EL (cell line): ENCODE measurements around the gene MAP7D3.
"Not testable (repeated sequence)": the region's sequence is repeated elsewhere in the genome, so short reads cannot be mapped to it uniquely, and the experiment has no call there.

Experiments used
- DNase-seq: peaks from one replicate; pipeline ENCODE4 v3.0.0-alpha.2; 2016

MAP7D3 gene

DNA sequence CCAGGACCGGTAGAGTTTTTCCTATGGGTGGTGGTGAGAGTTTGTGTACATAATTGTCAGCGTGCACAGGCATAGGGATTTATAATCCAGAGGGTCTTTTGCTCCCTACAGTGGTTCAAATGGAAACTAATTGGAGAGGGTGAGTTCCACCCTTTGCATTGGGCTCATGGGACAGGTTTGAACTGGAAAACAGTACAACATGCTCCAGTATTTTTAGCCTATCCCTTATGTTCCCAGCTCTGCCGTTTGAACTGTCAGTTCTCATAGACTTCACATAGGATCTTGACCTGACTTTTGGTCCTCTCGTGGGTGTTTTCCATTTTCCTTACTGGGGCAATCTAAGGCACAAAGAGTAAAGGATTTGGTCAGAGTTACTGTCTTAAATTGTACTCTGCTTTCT is 72.1 kb downstream of the MAP7D3 start:
- no peak for DNase-seq

DNA sequence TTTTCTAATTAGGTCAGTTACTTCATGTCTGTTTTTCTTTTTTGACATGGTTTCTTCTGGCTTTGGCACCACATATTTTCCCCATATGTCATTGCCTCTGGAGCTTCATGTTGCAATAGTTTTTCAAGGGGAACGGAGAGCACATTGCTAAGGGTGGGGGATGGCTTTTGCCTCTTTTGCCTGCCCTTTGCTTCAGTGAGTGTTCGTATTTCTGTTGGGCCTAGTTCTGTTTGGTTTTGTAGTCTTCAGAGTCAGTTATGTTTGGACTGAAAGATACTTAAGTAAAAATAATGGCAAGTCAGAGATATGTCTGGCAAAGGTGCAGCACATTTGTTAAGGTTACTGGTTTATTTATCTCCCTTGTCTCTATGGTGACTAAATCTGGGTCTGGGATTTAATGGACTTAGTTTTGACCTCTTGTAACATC is 74.8 kb downstream of the MAP7D3 start:
- peak; percentile 85 for DNase-seq

DNA sequence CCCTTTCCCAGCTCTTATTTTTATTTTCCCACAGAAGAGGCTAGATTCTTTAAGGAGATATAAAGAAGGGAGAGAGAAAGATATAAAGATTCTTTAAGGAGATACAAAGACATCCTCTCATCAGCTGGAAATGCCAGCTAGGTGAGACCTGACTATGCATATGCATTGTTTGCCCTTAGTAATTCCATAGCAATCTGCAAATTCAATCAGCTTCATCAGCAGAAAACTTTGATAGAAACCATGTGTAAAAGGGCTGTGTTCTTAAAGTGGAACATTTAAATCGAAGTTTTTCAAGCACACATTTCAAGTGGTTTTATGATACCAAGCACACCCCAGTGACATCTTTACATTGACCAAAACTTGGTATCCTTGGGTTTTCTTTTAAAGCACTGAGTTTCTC is 79.8 kb downstream of the MAP7D3 start:
- no peak for DNase-seq

DNA sequence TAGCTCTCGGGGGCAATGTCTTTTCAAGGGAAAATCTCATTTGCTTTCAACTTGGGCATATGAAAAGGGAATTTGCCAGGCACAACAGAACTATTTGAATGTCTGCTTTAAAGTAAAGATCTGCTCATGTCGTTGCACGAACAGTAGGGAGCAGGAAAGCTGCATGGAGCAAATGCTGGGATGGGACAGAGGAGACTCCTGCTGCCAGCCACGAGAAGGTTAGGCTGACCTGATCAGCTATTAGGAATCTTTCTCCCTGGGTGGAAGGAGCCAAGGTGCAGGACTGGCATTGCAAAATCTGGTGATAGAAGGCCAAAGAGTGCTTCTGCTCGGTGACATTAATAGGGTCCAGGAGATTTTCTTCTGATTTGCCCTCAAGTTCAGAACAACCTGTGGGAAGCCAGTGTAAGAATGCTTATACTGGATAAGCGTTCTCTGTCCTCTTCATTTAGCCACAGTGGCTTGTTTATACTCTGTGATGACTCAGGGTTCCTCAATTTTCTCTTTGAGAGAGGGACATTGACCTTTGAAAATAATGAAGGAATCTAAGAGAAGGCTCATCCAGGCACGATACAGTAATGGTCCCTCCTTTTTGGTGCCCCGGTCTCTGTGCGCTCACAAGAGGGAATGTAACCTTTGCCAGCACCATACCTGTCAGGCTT is 80.9 kb downstream of the MAP7D3 start:
- DNase-seq: peak; percentile 56

DNA sequence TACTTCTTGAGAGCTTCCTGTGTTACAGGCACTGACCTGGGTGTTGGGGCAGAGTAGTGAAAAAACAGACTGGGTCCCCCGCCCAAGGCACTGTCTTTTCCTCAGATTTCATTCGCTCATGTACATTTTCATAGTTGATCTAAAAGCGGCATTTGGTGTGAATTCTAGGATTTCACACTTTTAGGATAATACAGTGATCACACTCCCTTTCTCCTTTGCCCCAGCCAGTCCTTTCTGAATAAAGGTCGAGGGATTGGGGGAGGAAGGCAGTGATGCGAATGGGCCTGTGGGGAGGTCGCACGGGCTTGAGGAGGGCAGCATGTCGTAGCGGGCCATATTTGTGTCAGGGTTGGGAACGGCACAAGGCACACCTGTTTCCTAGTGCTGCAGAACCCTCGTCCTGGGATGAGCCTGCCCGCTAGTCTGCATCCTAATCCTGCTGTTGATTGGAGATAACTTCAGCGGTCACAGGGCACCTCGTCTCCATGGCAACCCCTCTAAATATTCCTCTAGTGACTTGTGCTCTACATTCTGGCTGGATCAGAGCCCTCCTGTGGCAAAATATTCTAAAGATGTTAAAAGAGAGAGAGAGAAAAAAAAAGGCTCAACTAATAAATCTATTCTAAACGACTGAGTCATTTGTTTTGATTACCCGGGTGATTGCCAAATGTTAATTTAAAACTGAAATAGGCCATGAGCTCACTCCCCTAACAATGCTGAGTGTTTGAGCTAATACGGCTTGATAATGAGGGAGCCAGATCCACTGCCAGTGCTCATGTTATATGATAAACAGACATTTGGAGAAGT is 82.1 kb downstream of the MAP7D3 start:
- peak; percentile 91 for DNase-seq

DNA sequence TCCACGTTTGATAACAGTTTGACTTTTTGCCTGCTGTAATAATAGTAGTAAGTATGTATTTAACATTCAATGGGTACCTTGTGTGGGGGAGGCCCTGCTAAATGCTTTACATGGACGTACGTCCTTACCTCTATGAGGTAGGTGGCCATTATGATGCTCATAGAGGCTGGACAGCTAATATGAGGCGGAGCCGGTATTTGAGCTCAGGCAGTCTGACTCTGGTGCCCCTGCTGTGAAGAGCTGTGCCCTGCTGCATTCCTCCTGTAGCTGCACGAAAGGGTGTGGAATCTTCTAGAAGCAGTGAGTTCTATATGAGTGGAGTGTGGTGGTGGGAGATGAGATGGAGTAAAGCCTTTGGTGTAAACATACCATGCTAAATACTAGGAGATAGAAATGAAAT is 83.2 kb downstream of the MAP7D3 start:
- not testable (repeated sequence) for DNase-seq

DNA sequence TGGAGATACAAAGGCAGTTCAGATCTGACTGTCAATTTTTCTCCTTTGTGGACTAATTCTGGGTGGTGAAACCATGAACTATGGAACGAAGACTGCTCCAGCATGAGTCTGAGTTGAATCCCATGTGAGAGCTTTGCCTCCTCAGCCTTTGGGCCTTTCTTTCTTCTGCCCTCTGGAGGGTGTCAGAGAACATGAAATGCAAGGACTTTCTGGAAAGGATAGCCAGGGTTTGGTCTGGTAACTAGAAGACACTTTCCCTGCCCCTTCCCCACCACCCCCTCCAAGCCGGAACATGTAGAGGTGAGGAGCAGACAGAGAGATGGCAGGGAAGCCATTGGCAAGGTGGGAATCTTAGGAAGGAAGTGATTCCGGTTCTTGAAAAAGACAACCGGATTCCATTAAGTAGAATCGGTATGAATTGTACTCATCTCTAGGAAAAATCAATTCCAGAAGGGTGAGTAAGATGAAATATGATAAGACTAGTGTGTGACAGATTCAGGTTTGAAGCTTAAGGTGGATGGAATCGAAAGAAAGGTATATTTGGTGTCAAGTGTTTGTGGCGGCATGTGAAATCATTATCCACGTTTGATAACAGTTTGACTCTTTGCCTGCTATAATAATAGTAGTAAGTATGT is 84.9 kb downstream of the MAP7D3 start:
- peak; percentile 39 for DNase-seq

DNA sequence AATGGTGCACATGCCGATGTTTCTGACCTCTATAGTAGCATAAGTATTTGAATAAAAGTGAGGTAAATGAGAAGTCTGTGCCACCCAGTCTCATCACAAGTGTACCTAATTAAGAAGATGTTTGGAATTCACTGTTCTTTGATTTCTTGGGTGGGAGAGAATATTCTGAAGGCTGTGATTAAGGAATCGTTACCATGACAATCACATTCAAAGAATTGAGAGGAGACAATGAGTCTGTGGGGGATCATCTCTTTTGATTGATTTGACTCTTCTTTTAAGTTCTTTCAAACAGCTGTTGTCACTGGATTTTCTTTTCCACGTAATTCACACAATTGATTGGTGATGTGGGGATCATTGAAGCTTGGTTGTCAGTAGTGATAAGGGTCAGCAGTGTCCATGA is 85.8 kb downstream of the MAP7D3 start:
- DNase-seq: no peak

DNA sequence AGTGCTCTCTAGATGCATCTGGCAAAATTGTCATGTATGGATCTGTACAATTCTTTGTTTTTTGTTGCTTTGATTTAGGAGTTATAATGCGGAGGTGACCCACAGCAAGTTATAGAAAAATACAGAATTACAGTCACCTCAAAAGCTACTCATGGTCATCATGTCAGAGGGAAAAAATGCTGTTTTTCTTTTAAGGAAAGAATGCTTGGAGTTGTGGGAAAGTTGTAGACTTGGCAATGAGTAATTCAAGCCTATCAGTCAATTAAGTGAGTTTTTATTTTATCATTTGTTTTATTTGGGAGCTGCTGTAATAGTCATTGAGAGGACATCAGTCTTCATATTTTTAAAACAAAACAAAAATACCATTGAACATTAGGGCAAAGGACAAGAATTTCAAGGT is 87.5 kb downstream of the MAP7D3 start:
- peak; percentile 41 for DNase-seq
